Effector memory CD8-positive, alpha-beta T cell (primary cell): ENCODE measurements around the gene TMEM212.

ENCODE experiments used
- ATAC-seq: fragments of 150-1000 bp; cut with Tn5 transposase; replicated peaks from 2 replicates; pipeline ENCODE4 v1.10.0; 2021; ENCODE audit warnings: mild to moderate bottlenecking, moderate library complexity
- DNase-seq, 3 experiments: peaks; one replicate each; pipeline ENCODE4 v3.0.0; 2021
- H3K27ac Mint-ChIP-seq, 2 donors: one replicate each; pipeline ENCODE4 v1.8.0; 2022; ENCODE audit warnings: mild to moderate bottlenecking in 2 of 2, mixed read lengths in 2 of 2, moderate library complexity in 2 of 2
- H3K27me3 Mint-ChIP-seq, 2 donors: one replicate each; pipeline ENCODE4 v1.8.0; 2022; ENCODE audit warnings: mixed read lengths in 2 of 2
- H3K36me3 Mint-ChIP-seq: one replicate; pipeline ENCODE4 v1.8.0; 2022; ENCODE audit warnings: mild to moderate bottlenecking, moderate library complexity, mixed read lengths; ENCODE audit not compliant: insufficient read depth
- H3K4me1 Mint-ChIP-seq, 2 donors: one replicate each; pipeline ENCODE4 v1.8.0; 2022; ENCODE audit warnings: low read depth in 2 of 2, mixed read lengths in 2 of 2
- H3K4me3 Mint-ChIP-seq, 2 donors: one replicate each; pipeline ENCODE4 v1.8.0; 2022; ENCODE audit warnings: mild to moderate bottlenecking in 2 of 2, mixed read lengths in 2 of 2, moderate library complexity in 2 of 2
- H3K9me3 Mint-ChIP-seq, 2 donors: one replicate each; pipeline ENCODE4 v1.8.0; 2022; ENCODE audit warnings: mixed read lengths in 2 of 2

TMEM212 gene

DNA sequence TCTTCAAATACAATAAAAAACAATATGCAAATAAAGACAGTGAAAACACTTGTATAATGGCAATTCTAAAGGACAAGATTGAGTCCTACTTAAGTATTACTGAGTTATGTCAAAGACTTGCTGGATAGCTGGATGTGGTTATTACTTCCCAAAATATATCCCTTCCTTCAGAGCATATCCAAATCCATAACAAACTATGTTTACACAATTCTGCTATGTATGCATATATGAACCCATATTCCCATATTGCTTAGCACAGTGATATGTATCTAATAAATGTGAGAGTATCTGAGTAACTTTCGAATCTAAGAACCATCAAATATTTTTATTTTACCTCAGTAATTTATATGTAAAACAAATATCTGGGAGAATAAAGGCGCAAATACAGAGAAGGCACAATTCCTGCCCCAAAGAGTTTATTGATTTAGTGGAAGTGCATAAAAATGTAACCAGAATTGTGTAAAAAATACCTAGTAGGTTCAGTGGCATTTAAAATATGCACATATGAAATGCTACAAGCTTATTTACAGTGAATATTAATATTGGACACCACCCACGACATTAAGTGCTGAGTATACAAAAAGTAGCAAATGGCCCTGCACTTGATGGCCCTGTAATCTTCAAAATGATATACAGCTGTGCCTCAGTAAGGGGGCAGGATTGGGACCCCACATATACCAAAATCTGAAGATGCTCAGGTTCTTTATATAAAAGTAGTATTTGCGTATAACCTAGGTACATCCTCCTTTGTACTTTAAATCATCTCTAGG lies 37.1 kb downstream of the TMEM212 start:
- no peak for ATAC-seq
- H3K9me3 Mint-ChIP-seq = no peaks in the 10 kb centered on the region

DNA sequence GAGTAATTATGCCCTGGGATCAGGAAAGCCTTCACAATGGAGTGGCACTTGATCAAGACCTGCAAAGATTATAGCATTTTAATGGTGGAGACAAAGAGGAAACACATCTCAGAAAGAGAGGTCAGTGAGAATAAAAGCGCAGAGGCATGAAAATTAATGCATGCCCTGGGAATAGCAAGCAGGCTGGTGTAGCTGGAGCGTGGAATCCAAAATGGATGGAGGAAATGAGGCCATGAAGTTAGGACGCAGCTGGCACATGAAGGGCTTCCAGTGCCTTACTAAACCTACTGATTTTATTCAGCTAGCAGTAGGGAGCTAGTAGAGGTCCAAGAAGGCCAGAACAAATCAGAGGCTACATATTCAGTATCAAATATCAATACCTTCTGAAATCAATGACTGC lies 38.1 kb downstream of the TMEM212 start:
- H3K27ac Mint-ChIP-seq = no peak overlapping the region
- H3K4me3 Mint-ChIP-seq = no peak overlapping the region
- no peaks in the 10 kb centered on the region for H3K4me1 Mint-ChIP-seq
- DNase-seq (no peak), ATAC-seq (no peak)
- peaks cover 17 to 19% of the 10 kb centered on the region in 2 donors for H3K27me3 Mint-ChIP-seq
- H3K36me3 Mint-ChIP-seq = peaks cover 6% of the 10 kb centered on the region
- H3K9me3 Mint-ChIP-seq = no peaks in the 10 kb centered on the region

More for the DNA sequence above, 37.1 kb downstream of the TMEM212 start:
- H3K36me3 Mint-ChIP-seq = peaks cover 5% of the 10 kb centered on the region
- H3K27ac Mint-ChIP-seq = no peak overlapping the region
- H3K4me1 Mint-ChIP-seq = no peaks in the 10 kb centered on the region
- DNase-seq = no peak
- H3K27me3 Mint-ChIP-seq = peaks cover 23 to 29% of the 10 kb centered on the region in 2 donors
- H3K4me3 Mint-ChIP-seq = no peak overlapping the region

DNA sequence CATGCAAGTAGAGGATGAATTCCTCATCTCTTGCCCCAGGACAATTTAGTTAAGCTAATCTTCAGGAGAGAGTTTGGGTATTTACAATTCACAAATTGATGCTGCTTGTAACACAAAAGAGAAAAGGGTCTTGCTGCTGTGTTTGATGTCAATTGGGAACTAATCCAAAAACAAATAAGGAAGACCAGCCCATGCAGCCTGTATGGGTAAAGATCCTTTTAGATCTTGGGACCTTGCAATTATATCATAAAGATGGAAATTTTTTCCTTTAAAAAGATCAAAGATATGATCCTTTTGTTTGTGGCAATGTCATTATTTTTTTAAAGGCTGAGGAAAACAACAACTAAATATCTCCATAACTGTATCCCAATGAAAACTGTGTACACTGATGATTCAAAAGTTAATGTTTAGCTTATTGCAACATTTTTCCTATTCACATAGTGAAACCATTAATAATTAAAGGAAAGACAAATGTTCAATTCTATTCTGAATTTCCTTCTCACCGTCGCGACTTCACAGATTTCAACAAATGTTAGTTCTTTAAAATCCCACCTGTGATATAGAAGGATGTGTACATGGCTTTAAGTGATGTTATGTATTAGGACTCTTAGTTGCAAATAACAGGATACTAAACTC lies 40.2 kb downstream of the TMEM212 start:
- Mint-ChIP-seq H3K36me3 (peaks cover 4% of the 10 kb centered on the region), H3K4me1 (no peaks in the 10 kb centered on the region), H3K27ac (no peak overlapping the region), H3K9me3 (no peaks in the 10 kb centered on the region), H3K27me3 (peaks cover 12 to 13% of the 10 kb centered on the region in 2 donors), H3K4me3 (no peak overlapping the region)
- ATAC-seq = no peak
- DNase-seq = no peak

DNA sequence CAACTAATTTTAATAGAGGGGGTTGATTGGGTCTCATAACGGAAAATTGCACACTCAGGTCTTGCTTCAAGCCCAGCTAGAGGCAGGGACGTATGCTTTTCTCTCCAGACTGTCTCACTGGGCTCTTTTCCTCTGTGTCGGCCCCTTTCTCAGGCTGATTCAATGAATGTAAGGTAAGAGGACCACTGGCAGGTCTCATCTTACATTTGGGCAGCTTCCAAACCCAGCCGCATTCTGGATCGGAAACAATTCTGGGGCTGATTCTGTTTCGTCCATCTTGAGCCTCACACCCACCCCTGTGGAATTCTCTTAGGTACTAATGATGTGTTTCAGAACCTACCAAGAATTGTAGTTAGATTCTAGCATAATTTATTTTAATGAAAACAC lies 40.7 kb downstream of the TMEM212 start:
- H3K4me3 Mint-ChIP-seq = no peak overlapping the region
- peaks cover 9 to 12% of the 10 kb centered on the region in 2 donors for H3K27me3 Mint-ChIP-seq
- no peak for ATAC-seq
- DNase-seq = no peak
- H3K4me1 Mint-ChIP-seq = no peaks in the 10 kb centered on the region
- no peak overlapping the region for H3K27ac Mint-ChIP-seq
- H3K36me3 Mint-ChIP-seq = peaks cover 4% of the 10 kb centered on the region
- H3K9me3 Mint-ChIP-seq = no peaks in the 10 kb centered on the region

DNA sequence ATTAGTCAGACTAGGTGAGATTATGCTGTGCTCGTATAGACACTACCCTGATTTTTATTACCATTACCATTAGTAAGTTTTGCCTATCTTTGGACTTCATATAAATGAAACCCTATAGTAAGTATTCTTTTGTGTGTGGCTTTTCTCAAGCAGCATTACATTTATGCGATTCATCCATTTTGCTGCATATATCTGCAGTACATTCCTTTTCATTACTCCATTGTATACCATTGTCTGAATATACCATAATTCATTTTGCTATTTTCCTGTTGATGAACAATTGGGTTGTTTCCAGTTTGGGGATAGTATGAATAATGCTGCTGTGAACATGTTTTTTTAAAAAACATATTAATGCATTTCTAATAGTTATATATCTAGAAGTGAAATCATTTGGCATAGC lies 45.3 kb downstream of the TMEM212 start:
- no peak overlapping the region for H3K27ac Mint-ChIP-seq
- no peak for ATAC-seq
- no peak for DNase-seq
- peaks cover 4% of the 10 kb centered on the region for H3K36me3 Mint-ChIP-seq
- H3K9me3 Mint-ChIP-seq = no peaks in the 10 kb centered on the region
- no peak overlapping the region for H3K4me3 Mint-ChIP-seq
- H3K27me3 Mint-ChIP-seq = peaks cover 5 to 16% of the 10 kb centered on the region in 2 donors
- H3K4me1 Mint-ChIP-seq = peaks cover 0 to 1% of the 10 kb centered on the region in 2 donors

DNA sequence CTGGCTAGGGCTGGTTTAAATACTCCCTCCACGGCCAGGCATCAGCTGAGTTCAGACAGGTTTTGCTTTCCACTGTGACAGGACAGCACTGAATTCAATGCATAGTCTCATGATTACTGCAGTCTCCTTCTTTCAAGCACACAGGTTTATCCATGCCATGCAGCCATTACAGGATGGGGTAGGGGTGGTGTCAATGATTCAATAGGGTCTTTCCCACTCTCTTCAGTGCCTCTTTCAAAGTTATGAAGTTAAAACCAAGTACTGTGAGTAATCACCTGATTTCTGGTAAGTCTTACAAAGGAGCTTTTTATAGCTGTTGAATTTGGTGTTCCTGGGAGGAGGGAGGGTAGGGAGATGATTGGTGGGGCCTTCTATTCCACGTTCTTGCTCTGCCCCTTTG lies 47.2 kb downstream of the TMEM212 start:
- Mint-ChIP-seq H3K36me3 (peaks cover under 1% of the 10 kb centered on the region), H3K4me3 (no peak overlapping the region), H3K27me3 (peaks cover 20 to 33% of the 10 kb centered on the region in 2 donors), H3K27ac (no peak overlapping the region), H3K4me1 (peaks cover 0 to 1% of the 10 kb centered on the region in 2 donors), H3K9me3 (no peaks in the 10 kb centered on the region)
- DNase-seq = no peak
- no peak for ATAC-seq

DNA sequence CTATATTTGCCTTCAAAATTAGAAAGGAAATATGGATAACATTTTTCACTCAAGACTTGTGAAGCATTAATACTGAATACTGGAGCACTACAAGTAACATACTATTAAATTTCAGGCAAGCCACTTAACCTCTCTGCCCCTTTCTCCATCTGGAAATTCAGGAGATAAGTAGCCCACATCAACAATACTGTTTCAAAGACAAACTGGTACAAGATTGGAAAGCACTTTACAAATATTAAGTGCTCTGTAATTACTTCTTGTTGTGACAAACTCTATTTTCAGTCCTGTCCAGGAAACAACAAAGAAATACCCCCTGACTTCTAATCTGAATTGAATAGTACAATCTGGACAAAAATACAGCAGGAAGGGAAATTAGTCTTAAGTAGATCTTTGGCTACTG lies 49.3 kb downstream of the TMEM212 start:
- ATAC-seq (no peak), DNase-seq (no peak)
- H3K4me3 Mint-ChIP-seq = no peak overlapping the region
- no peaks in the 10 kb centered on the region for H3K36me3 Mint-ChIP-seq
- H3K27ac Mint-ChIP-seq = no peak overlapping the region
- peaks cover 0 to 1% of the 10 kb centered on the region in 2 donors for H3K4me1 Mint-ChIP-seq
- H3K27me3 Mint-ChIP-seq = peaks cover 21 to 28% of the 10 kb centered on the region in 2 donors
- H3K9me3 Mint-ChIP-seq = no peaks in the 10 kb centered on the region

DNA sequence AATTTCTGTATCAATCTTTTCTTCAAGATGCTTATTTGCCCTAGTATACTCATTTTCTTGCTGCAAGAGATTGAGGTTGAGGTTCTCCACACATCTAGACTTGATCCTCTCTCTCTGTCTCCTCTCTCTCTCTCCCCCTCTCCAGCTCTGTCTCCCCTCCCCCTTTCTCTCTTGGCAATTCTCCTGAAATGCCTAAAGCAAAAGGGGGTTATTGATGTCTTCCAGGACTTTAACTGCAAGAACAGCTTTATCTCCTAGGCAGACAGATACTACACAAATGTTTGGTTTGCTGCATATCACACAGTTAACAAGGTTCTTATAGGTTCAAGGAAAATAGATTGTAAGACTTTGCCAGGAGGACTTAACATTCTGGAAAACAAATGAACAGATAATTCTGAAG lies 52.1 kb downstream of the TMEM212 start:
- peaks cover 25 to 31% of the 10 kb centered on the region in 2 donors for H3K27me3 Mint-ChIP-seq
- no peaks in the 10 kb centered on the region for H3K36me3 Mint-ChIP-seq
- DNase-seq (no peak), ATAC-seq (no peak)
- no peaks in the 10 kb centered on the region for H3K9me3 Mint-ChIP-seq
- no peak overlapping the region for H3K4me3 Mint-ChIP-seq
- H3K27ac Mint-ChIP-seq = no peak overlapping the region
- peaks cover 0 to 1% of the 10 kb centered on the region in 2 donors for H3K4me1 Mint-ChIP-seq

DNA sequence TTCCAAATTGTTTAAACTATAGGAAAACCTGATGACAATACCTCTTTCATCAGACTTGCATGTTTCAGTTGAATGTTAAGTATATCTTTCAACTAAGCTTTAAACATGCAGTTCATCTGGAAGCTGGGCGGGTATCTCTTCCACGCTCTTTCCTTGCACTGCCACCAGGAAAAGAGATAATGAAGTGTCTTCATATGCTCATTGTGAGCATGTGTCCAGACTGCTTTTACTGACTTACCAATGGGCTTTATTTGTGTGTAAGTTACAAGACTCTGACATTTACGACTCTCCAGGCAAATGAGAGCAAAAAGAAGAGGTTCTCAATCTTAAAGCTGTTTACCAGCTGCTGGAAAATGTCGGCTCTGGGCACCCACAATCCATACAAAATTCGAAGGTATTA lies 52.8 kb downstream of the TMEM212 start:
- DNase-seq (no peak), ATAC-seq (no peak)
- Mint-ChIP-seq H3K36me3 (no peaks in the 10 kb centered on the region), H3K9me3 (no peaks in the 10 kb centered on the region), H3K4me3 (no peak overlapping the region), H3K27me3 (peaks cover 31 to 37% of the 10 kb centered on the region in 2 donors), H3K4me1 (peaks cover 0 to 1% of the 10 kb centered on the region in 2 donors), H3K27ac (no peak overlapping the region)

DNA sequence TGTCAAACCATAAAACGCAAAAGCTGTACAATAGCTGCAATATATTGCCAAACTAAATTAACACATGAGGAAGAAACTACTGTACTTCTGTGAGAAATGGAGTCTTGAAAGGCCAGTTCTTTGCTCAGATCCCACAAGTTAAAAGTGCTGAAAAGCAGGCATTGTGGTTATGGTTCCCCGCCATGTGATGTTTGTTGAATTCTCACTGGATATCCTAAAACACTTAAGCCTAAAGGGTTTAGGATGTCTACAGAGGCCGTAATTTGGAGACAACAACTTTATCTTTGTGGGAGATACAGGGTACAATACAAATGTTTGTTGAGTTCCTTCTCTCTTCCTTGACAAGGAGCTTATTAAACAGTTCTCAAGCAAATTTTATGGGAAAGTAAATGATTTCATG lies 53.2 kb downstream of the TMEM212 start:
- Mint-ChIP-seq H3K27me3 (peaks cover 36 to 40% of the 10 kb centered on the region in 2 donors), H3K4me1 (peaks cover 0 to 1% of the 10 kb centered on the region in 2 donors), H3K36me3 (no peaks in the 10 kb centered on the region), H3K4me3 (no peak overlapping the region), H3K9me3 (no peaks in the 10 kb centered on the region), H3K27ac (no peak overlapping the region)
- no peak for ATAC-seq
- DNase-seq = no peak

DNA sequence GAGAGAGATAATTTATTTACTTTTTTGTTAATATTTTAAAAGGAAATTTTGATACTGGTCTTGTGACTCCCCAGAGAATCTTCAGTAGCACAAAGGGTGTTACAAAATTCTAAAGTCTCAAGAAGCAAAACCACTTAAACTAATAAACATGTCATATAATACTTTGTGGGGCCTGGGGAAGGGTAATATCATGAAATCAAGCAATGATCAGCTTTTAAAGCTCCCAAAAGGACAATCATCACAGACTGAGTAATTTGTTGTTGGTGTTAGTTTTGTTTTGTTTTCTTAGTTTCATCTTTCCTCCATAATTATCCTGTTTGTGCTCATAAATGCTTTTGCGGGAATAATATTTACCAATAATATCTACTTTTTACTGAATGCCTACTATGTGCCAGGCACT lies 55.0 kb downstream of the TMEM212 start:
- no peaks in the 10 kb centered on the region for H3K36me3 Mint-ChIP-seq
- no peak for DNase-seq
- H3K4me1 Mint-ChIP-seq = peaks cover 0 to 1% of the 10 kb centered on the region in 2 donors
- ATAC-seq = no peak
- no peaks in the 10 kb centered on the region for H3K9me3 Mint-ChIP-seq
- H3K4me3 Mint-ChIP-seq = no peak overlapping the region
- H3K27ac Mint-ChIP-seq = no peak overlapping the region
- peaks cover 34 to 45% of the 10 kb centered on the region in 2 donors for H3K27me3 Mint-ChIP-seq

DNA sequence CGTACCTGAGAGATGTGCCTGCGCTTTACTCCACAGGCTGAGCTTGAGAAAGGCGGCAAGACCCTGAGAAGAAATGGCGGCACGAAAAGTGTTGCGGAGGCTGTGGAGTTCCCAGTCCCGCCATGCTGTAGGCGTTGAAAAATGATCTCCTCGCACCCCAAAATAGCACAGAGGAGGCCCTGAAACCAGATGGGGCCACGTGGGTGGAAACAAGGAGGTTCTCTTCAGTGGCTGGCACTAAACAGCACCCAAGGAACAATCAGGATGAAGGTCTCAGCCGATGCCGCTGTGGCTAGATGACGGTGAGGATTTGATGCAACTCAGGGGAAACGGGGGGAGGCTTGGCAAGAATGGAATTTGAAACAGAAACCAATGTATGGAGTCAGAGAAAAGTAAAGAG lies 57.3 kb downstream of the TMEM212 start:
- Mint-ChIP-seq H3K27ac (no peak overlapping the region), H3K9me3 (no peaks in the 10 kb centered on the region), H3K4me1 (no peaks in the 10 kb centered on the region), H3K27me3 (peaks cover 17 to 25% of the 10 kb centered on the region in 2 donors), H3K4me3 (no peak overlapping the region), H3K36me3 (no peaks in the 10 kb centered on the region)
- ATAC-seq (no peak), DNase-seq (no peak)

DNA sequence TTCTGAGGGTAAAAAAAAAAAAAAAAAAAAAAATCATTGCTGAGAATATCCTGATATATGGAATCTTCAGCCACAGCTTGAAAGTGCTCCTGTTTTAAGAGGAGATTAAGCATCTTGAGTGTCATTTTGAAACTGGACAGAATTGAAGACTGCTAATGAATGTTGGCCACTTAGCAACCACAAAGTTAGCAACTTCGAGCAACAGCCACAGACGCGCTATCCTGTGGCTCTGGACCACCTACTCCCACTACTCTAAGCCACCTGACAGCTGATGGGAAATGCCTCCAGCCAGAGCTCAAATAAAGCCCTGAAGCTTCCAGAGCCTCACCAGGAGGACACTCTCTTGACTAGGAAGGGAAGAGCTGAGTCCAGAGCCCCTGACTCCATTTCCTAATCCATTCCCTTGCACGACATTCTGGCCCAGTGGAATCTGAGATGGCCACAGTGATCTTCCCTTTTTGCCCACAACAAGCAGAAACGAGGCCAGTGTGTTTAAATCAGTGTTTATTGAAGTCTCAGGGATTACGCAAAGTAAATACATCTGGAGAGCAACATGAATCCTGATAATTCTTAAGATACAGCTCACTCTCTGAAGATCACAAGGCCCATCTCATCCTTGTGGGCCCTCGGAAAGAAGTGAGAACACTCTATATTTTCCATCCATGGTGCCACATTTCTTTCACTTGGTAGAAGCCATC lies 58.6 kb downstream of the TMEM212 start:
- no peak overlapping the region for H3K27ac Mint-ChIP-seq
- peaks cover 15 to 22% of the 10 kb centered on the region in 2 donors for H3K27me3 Mint-ChIP-seq
- no peaks in the 10 kb centered on the region for H3K36me3 Mint-ChIP-seq
- no peak for ATAC-seq
- no peaks in the 10 kb centered on the region for H3K4me1 Mint-ChIP-seq
- no peak for DNase-seq
- no peaks in the 10 kb centered on the region for H3K9me3 Mint-ChIP-seq
- no peak overlapping the region for H3K4me3 Mint-ChIP-seq

DNA sequence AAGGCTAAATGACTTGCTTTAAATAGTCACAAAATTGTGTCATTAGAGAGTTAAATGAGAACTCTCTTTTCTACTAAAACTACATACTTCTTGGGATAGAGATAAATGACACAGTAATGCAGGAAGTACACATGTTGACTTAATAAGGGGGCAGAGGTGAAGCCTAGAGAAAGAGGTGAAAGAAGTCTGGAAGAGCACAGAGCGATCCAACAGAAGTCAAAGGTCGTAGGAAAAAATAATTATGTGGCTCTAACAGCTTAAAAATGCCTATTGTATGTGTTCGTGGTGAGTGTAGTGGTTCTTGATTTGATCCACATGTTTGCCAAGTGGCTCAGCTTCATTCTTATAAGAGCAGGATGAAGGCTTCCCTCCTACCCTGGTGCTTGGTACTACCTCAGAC lies 61.7 kb downstream of the TMEM212 start:
- peaks cover 15 to 22% of the 10 kb centered on the region in 2 donors for H3K27me3 Mint-ChIP-seq
- DNase-seq = no peak
- no peaks in the 10 kb centered on the region for H3K36me3 Mint-ChIP-seq
- H3K4me1 Mint-ChIP-seq = no peaks in the 10 kb centered on the region
- no peak overlapping the region for H3K27ac Mint-ChIP-seq
- ATAC-seq = no peak
- H3K9me3 Mint-ChIP-seq = no peaks in the 10 kb centered on the region
- no peak overlapping the region for H3K4me3 Mint-ChIP-seq
